Stimulated activated naive CD8-positive, alpha-beta T cell treated with anti-CD3 and anti-CD28 coated beads, Interleukin-15, amount 100 ng/mL, for 72 hours (primary cell): Measurements from ENCODE around the gene OXGR1.

Experiments used
- ATAC-seq: fragments of 150-1000 bp; cut with Tn5 transposase; 2 replicates; pipeline ENCODE4 v1.10.0; 2021; ENCODE audit warnings: mild to moderate bottlenecking, moderate library complexity
- DNase-seq, 2 donors: peaks; one replicate each; pipeline ENCODE4 v3.0.0; 2021 to 2022
- H3K27ac Mint-ChIP-seq, 2 donors: one replicate each; pipeline ENCODE4 v1.8.0; 2022; ENCODE audit warnings: mild to moderate bottlenecking in 2 of 2, mixed read lengths in 2 of 2, moderate library complexity in 2 of 2
- H3K27me3 Mint-ChIP-seq: one replicate; pipeline ENCODE4 v1.8.0; 2022; ENCODE audit warnings: mixed read lengths
- H3K4me1 Mint-ChIP-seq: one replicate; pipeline ENCODE4 v1.8.0; 2022; ENCODE audit warnings: mild to moderate bottlenecking, mixed read lengths
- H3K4me3 Mint-ChIP-seq, 2 donors: one replicate each; pipeline ENCODE4 v1.8.0; 2022; ENCODE audit warnings: mild to moderate bottlenecking in 2 of 2, mixed read lengths in 2 of 2, moderate library complexity in 1 of 2
- H3K9me3 Mint-ChIP-seq, 2 donors: one replicate each; pipeline ENCODE4 v1.8.0; 2022; ENCODE audit warnings: mixed read lengths in 2 of 2

Gene OXGR1

DNA sequence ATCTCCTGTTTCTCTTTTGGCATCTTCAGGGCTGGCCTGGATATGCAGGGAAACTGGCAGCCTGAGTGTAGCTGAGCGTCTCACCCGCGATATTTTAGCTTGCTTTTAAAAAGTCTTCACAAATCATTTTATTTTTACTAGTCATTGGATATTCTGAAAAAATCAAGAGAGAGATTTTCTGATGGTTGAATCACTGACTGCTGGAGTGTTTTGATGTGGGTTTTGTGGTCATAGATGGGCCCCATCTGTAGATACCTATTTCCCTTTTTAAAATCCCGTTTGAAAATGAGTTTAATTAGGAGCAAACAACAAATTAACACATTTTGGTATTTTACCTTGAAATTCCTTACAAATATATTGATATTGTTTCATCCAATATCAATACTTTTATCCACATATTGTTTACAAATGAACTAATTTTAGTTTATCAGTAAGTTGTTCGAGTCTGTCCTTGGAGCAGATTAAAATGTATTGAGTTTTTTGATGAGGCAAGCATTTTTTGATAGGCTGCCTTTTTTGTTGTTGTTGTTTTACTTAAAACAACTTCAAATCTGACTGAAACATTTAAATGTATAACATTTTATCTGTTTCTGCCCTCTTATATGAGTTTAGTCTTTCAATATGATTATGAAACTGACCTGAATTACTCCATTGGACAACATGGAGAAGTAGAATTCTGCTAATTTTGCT, 21.5 kb upstream of the OXGR1 start:
- Mint-ChIP-seq H3K4me1 (peaks cover 7% of the 10 kb centered on the region), H3K9me3 (no peaks in the 10 kb centered on the region), H3K4me3 (no peak overlapping the region), H3K27me3 (peaks cover 70% of the 10 kb centered on the region), H3K27ac (no peak overlapping the region)
- DNase-seq = no peak
- ATAC-seq = no peak

GRCh38 chr13:97012251-97013048, 18.2 kb upstream of the OXGR1 start:
- H3K4me1 Mint-ChIP-seq = peaks cover 7% of the 10 kb centered on the region
- peaks cover 67% of the 10 kb centered on the region for H3K27me3 Mint-ChIP-seq
- ATAC-seq = no peak
- DNase-seq = no peak
- no peak overlapping the region for H3K4me3 Mint-ChIP-seq
- H3K27ac Mint-ChIP-seq = no peak overlapping the region
- H3K9me3 Mint-ChIP-seq = no peaks in the 10 kb centered on the region

DNA sequence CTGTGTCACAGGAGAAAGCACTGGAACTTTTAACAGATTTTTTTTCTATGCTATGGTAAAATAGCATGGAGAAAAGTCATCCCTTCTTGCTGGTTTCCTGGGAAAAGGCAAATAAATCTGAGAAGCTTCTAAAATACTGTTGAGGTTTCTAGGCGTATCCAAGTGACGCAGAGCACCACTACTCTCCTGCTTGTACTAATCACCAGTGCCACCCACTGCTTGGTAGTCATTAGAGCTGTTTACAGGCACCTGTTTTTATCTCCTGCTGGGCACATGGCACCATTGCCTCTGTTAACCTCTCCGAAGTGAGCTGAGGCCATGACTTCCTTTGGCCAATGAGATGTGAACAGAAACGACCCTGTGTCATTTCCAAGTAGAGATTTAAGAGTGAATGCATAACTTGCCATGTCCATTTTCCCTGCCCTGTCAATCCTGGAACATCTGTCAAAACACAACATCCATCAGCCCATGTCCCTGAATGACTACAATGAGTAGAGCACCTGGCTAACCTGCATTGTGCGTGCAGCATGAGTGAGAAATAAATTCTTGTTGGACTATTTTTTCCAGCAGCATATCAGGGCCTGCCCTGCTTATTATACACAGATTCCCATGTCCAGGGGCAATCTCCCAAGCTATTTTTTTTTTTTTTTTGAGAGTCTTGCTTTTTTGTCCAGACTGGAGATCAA, 17.3 kb upstream of the OXGR1 start:
- H3K4me3 Mint-ChIP-seq = no peak overlapping the region
- no peaks in the 10 kb centered on the region for H3K9me3 Mint-ChIP-seq
- peaks cover 7% of the 10 kb centered on the region for H3K4me1 Mint-ChIP-seq
- ATAC-seq = no peak
- DNase-seq = no peak
- H3K27me3 Mint-ChIP-seq = peaks cover 67% of the 10 kb centered on the region
- H3K27ac Mint-ChIP-seq = no peak overlapping the region

DNA sequence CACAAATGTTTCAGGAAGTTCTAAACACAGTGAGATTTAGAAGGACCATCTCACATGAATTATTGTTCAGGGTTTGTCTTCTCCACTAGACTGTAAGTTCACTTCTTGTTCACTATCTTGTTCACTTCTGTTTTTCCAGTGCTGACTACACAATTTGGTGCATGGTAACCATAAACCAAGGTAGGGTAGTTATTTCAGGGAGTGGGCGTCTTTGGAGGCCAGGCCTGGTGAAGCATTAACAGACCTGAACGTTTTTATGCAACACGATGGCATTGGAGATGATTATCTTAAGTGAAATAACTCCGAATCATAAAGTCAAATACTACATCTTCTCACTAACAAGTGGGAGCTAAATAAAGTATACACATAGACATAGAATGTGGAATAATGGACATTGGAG, 14.4 kb upstream of the OXGR1 start:
- H3K4me3 Mint-ChIP-seq = no peak overlapping the region
- no peak overlapping the region for H3K27ac Mint-ChIP-seq
- H3K27me3 Mint-ChIP-seq = peaks cover 59% of the 10 kb centered on the region
- ATAC-seq (no peak), DNase-seq (no peak)
- H3K4me1 Mint-ChIP-seq = no peaks in the 10 kb centered on the region
- no peaks in the 10 kb centered on the region for H3K9me3 Mint-ChIP-seq

GRCh38 chr13:97005625-97006262, 11.5 kb upstream of the OXGR1 start:
- H3K27me3 Mint-ChIP-seq = peaks cover 52% of the 10 kb centered on the region
- no peaks in the 10 kb centered on the region for H3K4me1 Mint-ChIP-seq
- H3K9me3 Mint-ChIP-seq = no peaks in the 10 kb centered on the region
- DNase-seq (no peak), ATAC-seq (no peak)
- H3K4me3 Mint-ChIP-seq = no peak overlapping the region
- H3K27ac Mint-ChIP-seq = no peak overlapping the region

DNA sequence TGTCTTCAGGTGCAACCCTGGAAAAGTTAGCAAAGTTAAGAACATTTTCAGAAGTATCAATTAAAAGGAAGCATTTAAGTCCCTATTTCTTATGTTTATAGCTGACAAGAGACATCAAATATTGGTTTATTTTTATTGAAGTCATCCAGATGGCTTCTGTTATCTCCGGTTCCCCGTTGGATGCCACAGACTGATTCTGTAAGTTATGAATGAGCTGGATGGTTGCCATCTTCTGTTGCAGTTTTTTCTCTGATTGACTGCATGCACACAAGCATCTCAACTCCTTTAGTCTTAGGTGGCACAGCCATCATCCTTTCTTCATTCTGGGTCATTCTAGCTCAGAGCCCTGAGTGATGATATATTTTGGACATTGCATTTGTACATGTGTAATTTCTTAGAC, 10.6 kb upstream of the OXGR1 start:
- ATAC-seq (no peak), DNase-seq (no peak)
- Mint-ChIP-seq H3K4me3 (no peak overlapping the region), H3K4me1 (no peaks in the 10 kb centered on the region), H3K9me3 (no peaks in the 10 kb centered on the region), H3K27me3 (peaks cover 52% of the 10 kb centered on the region), H3K27ac (no peak overlapping the region)

- no peaks in the 10 kb centered on the region for H3K9me3 Mint-ChIP-seq
- ATAC-seq (no peak), DNase-seq (no peak)
- no peak overlapping the region for H3K27ac Mint-ChIP-seq
- H3K4me3 Mint-ChIP-seq = no peak overlapping the region
- H3K27me3 Mint-ChIP-seq = peaks cover 52% of the 10 kb centered on the region
- H3K4me1 Mint-ChIP-seq = no peaks in the 10 kb centered on the region
Measured at GRCh38 chr13:97004096-97004876, 10.0 kb upstream of the OXGR1 start.

DNA sequence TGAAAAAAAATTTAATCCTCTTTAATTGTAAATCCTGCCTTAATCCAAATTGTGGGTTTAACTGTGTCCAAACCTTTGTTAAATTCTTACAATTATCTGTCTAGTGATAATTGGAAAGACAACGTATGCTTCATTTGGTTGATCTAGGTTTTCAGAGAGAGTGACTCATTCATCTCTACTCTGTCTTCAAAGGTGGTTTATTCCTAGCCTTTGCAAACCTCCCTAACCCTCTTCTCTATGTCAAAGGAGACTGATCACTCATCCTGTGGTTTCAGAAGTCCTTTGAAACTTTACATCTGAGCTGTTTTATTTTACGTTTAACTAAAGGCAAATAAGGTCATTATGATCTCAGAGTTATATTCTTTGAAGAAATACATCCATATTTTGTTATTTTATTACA, 8.8 kb upstream of the OXGR1 start:
- DNase-seq = no peak
- Mint-ChIP-seq H3K27ac (no peak overlapping the region), H3K9me3 (no peaks in the 10 kb centered on the region), H3K4me3 (no peak overlapping the region), H3K27me3 (peaks cover 54% of the 10 kb centered on the region), H3K4me1 (no peaks in the 10 kb centered on the region)
- no peak for ATAC-seq

DNA sequence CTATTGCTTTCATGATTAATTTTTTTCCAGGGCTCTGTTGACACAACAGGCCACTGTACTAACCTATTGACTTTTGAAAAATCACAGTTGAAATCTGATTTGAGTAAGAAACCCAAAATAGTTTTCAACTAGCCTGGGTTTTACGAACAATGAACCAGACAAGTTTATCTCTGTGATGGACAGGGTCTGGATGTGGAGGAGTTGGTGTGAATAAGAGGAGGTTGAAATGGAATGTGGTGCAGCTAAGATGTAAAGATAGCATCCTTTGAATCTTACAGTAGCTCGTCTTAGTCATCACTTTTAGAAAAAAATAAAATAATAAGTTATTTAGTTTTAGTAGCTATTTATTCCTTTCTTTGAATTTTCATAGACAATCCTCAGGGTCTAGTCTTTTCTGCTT, 8.3 kb upstream of the OXGR1 start:
- Mint-ChIP-seq H3K9me3 (no peaks in the 10 kb centered on the region), H3K27ac (no peak overlapping the region), H3K4me3 (no peak overlapping the region), H3K27me3 (peaks cover 50% of the 10 kb centered on the region), H3K4me1 (no peaks in the 10 kb centered on the region)
- DNase-seq (no peak), ATAC-seq (no peak)

DNA sequence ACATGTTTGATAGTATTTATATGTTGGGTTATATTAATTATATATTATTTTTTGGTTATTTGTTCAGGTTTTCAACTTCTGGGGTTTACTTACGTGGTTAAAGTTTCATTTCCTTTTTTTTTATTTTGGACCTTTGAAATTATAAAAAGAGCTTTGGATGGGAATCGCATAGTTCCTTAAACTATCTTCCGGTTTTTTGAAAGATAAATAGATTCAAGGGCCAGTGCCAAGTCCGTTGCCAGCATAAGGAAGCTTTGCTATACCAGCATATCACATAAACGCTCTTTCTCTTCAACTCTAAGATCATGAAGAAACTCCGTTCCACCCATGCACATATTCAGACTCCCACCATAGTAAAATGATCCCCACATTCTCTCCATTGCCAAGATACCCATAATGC, 7.4 kb upstream of the OXGR1 start:
- peaks cover 50% of the 10 kb centered on the region for H3K27me3 Mint-ChIP-seq
- no peaks in the 10 kb centered on the region for H3K4me1 Mint-ChIP-seq
- H3K4me3 Mint-ChIP-seq = no peak overlapping the region
- H3K9me3 Mint-ChIP-seq = no peaks in the 10 kb centered on the region
- ATAC-seq (no peak), DNase-seq (no peak)
- H3K27ac Mint-ChIP-seq = no peak overlapping the region

- no peaks in the 10 kb centered on the region for H3K4me1 Mint-ChIP-seq
- H3K27ac Mint-ChIP-seq = no peak overlapping the region
- ATAC-seq = no peak
- H3K27me3 Mint-ChIP-seq = peaks cover 47% of the 10 kb centered on the region
- DNase-seq = no peak
- H3K9me3 Mint-ChIP-seq = no peaks in the 10 kb centered on the region
- no peak overlapping the region for H3K4me3 Mint-ChIP-seq
Measured at GRCh38 chr13:97000295-97000925, 6.1 kb upstream of the OXGR1 start.

DNA sequence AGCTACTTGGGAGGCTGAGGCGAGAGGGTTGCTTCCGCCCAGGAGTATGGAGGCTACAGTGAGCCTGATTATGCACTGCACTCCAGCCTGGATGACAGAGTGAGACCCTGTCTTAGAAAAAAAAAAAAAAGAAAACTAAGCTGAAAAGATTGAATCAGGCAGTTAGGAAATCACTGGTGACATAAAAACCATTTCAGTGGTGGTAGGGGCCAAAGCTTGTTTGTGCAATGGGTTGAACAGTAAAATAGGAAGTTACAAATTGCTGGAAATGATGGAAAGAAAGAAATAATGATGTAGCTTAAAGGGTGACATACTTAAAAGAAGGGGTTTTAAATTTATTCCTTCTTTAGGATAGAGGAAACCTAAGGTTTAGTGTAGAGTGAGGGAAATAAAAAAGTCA, 4.8 kb upstream of the OXGR1 start:
- ATAC-seq (no peak), DNase-seq (no peak)
- no peak overlapping the region for H3K4me3 Mint-ChIP-seq
- no peaks in the 10 kb centered on the region for H3K4me1 Mint-ChIP-seq
- H3K9me3 Mint-ChIP-seq = no peaks in the 10 kb centered on the region
- no peak overlapping the region for H3K27ac Mint-ChIP-seq
- H3K27me3 Mint-ChIP-seq = peaks cover 51% of the 10 kb centered on the region

DNA sequence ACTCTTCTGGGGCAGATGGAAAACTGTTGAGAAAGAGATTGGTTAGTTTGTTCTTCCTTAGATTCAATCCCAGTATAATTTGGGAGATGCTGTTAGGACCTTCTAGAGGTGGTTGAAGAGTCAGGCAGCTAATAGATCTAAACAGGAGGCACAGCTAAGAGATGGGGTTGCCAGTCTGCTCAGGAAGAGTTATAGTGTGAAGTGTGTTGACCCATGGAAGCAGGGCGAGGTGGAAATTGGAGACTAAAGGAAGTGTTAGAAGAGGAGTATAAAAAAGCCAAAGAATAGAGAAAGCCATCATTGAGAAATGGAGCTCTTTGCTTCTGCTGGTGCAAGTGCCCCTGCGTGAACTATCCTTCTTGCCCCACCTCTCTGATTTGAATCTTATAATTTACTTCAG, 3.8 kb upstream of the OXGR1 start:
- ATAC-seq = no peak
- no peak overlapping the region for H3K4me3 Mint-ChIP-seq
- no peak overlapping the region for H3K27ac Mint-ChIP-seq
- H3K27me3 Mint-ChIP-seq = peaks cover 62% of the 10 kb centered on the region
- no peak for DNase-seq
- H3K4me1 Mint-ChIP-seq = no peaks in the 10 kb centered on the region
- no peaks in the 10 kb centered on the region for H3K9me3 Mint-ChIP-seq

- H3K4me1 Mint-ChIP-seq = no peaks in the 10 kb centered on the region
- H3K4me3 Mint-ChIP-seq = no peak overlapping the region
- H3K9me3 Mint-ChIP-seq = peaks cover 0 to 2% of the 10 kb centered on the region in 2 donors
- H3K27ac Mint-ChIP-seq = no peak overlapping the region
- H3K27me3 Mint-ChIP-seq = peaks cover 65% of the 10 kb centered on the region
- DNase-seq (no peak), ATAC-seq (no peak)
Measured at GRCh38 chr13:96996886-96997285, 2.6 kb upstream of the OXGR1 start.

GRCh38 chr13:96996107-96996506, 1.8 kb upstream of the OXGR1 start:
- ATAC-seq = no peak
- peaks cover 67% of the 10 kb centered on the region for H3K27me3 Mint-ChIP-seq
- H3K27ac Mint-ChIP-seq = no peak overlapping the region

More at GRCh38 chr13:96996107-96996506, 1.8 kb upstream of the OXGR1 start:
- H3K9me3 Mint-ChIP-seq = peaks cover 3 to 6% of the 10 kb centered on the region in 2 donors
- DNase-seq = no peak
- H3K4me3 Mint-ChIP-seq = no peak overlapping the region
- H3K4me1 Mint-ChIP-seq = no peaks in the 10 kb centered on the region
